HG03064 (cell line): ENCODE data around the gene STK38.
"Not testable (repeated sequence)": the region's sequence is repeated elsewhere in the genome, so short reads cannot be mapped to it uniquely, and the experiment has no call there.

ENCODE experiments used
- ATAC-seq: cut with Tn5 transposase; IDR thresholded peaks from one replicate; pipeline ENCODE4 v1.9.1; 2021; ENCODE audit warnings: low read depth; ENCODE audit not compliant: unreplicated experiment

STK38 gene

DNA sequence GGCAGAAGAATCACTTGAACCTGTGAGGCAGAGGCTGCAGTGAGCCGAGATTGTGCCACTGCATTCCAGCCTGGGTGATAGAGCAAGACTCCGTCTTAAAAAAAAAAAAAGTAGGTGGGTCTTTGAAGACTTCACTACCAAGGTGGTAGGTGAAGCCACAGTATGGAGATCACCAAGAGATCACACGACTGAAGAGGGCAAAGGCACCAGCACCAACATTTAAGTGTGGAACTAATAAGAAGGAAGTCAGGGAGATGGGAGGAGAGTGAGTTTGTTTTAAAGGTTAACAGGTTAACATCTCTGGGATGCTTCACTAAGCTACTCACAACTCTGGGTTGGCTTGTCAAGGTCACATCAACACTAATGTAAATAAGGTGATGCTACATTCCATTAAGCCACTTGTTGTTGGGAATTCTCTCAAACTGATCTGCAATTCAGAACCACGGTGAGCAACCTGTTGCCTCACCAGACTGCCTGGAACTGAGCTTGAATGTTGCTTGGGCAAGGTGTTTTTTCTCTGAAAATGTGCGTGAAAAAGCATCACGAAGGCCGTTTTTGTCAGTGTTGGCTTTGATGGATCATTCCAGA, 55.8 kb downstream of the STK38 start:
- ATAC-seq: no peak

GRCh38 chr6:36489426-36489825, 57.9 kb downstream of the STK38 start:
- no peak for ATAC-seq

- ATAC-seq: no peak
Observed at GRCh38 chr6:36488221-36488620, 59.1 kb downstream of the STK38 start.

GRCh38 chr6:36487698-36488097, 59.6 kb downstream of the STK38 start:
- ATAC-seq: no peak

GRCh38 chr6:36484736-36485135, 62.5 kb downstream of the STK38 start:
- ATAC-seq: no peak

DNA sequence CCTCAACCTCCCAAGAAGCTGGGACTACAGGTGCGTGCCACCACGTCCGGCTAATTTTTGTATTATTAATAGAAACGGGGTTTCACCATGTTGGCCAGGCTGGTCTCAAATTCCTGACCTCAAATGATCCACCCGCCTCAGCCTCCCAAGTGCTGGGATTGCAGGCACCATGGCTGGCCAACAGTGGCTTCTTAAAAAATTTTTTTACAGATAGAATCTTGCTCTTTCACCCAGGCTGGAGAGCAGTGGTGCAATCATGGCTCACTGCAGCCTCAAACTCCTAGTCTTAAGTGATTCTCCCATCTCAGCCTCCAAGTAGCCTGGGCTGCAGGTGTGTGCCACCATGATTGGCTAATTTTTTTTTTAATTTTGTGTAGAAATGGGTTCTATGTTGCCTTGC, 64.0 kb downstream of the STK38 start:
- ATAC-seq: not testable (repeated sequence)

- no peak for ATAC-seq
Observed at GRCh38 chr6:36479256-36479655, 68.0 kb downstream of the STK38 start.

GRCh38 chr6:36478051-36478526, 69.2 kb downstream of the STK38 start:
- no peak for ATAC-seq

GRCh38 chr6:36469946-36470345, 77.3 kb downstream of the STK38 start:
- no peak for ATAC-seq

DNA sequence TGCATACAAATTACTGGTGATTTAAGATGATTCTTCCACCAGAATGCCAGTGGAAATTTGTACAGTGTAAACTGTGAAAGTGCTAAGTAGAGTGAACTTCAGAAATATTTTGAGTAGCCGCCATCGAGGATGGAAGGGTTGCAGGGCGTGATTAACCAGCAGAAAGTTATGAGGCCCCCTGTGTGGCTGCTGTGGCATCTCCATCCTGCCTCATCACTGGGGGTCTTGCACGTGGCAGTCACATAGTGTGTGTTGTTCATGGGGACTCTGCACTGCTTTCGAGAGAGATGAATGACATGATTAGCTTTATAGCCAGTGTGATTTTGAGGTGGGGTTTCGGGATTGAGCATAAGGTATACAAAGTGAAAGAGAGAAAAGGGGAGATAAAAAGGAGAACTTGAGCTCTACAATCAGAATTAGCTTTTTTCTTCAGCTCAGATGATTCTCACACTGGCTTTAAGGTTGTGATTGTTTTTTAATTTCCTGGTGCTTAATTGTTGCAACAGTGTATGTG, 78.1 kb downstream of the STK38 start:
- no peak for ATAC-seq

GRCh38 chr6:36467625-36468024, 79.7 kb downstream of the STK38 start:
- no peak for ATAC-seq

DNA sequence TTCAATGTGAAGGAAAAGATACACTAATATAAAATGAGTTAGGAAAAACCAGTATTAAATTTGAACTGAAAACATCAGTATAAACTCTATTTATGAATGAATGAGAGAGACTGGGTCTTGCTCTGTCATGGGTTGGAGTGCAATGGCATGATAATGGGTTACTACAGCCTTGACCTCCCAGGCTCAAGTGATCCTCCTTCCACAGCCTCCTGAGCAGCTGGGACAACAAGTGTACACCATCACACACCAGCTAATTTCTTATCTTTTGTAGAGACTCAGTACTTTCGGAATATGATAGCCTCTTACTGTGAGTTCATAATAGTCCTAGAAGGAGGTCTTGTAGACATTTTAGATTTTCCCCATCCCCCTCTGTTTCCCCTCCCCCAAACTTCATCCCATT, 83.0 kb downstream of the STK38 start:
- ATAC-seq: no peak

DNA sequence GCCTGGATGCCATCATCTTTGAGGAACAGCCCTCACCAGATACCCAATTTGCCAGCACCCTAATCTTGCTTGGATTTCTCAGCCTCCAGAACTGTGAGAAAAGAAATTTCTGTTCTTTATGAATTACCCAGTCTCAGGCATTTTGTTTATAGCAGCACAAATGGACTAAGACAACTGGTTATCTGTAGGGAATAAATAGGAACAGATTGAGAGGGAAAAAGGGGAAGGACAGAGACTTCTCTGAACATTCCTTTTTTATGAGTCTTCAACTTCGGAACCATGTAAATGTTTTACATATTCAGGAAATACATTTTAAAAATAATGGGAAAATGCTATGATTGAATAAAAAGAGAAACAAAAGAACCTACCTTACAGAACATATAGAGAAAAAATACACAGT, 83.6 kb downstream of the STK38 start:
- ATAC-seq: no peak

DNA sequence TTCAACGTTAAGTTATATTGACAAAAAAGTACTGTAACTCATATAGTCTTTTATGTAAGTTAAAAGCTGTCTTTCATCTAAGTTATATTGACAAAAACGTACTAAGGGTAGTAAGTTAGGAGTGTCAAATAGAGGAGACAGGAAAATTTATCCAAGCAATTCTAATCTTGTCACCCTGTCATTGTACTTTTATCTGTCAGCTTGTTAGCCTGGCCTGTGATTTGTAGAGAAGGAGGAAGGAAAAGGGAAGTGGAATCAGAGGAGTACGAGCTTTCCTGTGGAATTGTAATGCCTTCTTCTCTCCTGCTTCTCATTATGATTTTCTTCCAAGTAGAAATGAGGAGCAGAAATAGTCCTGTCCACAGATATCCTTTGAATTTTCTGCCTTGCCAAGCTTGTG, 85.6 kb downstream of the STK38 start:
- no peak for ATAC-seq

DNA sequence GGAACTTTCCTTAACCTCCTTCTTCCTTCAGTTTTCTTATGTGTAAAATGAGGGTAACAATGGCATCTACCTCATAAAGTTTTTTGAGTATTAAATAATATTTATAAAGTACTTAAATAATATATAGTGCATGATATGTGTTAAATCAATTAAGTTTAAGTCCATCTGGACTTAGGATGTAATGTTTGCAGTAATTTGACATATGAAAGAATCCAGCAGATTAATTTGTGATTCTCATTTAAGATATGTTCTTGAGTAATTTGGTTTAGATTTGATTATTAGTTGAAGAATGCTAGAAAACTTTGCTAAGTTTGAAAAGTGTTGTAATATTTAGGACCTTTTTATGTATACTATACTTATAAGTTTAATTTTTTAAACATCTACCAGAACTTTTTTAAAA, 86.4 kb downstream of the STK38 start:
- ATAC-seq: no peak

- no peak for ATAC-seq
Observed at GRCh38 chr6:36459501-36459900, 87.8 kb downstream of the STK38 start.

- no peak for ATAC-seq
Observed at GRCh38 chr6:36455486-36456027, 91.7 kb downstream of the STK38 start.

- not testable (repeated sequence) for ATAC-seq
Observed at GRCh38 chr6:36452897-36453296, 94.4 kb downstream of the STK38 start.

GRCh38 chr6:36449173-36449572, 98.1 kb downstream of the STK38 start:
- ATAC-seq: not testable (repeated sequence)

GRCh38 chr6:36445621-36446020, 101.7 kb downstream of the STK38 start:
- ATAC-seq: no peak

DNA sequence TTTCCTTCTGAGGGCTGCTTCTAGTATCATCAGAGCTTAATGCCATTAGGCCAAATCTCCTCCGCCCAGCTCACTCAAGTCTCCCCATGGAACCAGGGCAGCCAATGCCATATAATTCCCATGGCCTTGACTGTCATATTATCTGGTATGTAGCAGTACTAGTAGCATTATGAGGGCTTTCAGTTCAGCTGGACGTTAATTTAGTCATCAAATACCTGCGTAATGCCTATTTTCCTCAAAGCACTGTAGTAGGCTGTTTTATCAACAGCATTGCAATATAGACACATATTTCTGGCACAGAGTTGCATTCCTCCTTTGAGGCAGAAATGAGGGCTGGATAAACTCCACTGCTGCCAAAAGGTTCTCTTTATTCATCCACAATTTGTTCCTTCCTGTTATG, 102.8 kb downstream of the STK38 start:
- ATAC-seq: no peak
